OCI-LY1 (cell line): Measurements from ENCODE around the gene KRTAP3-1.
"Not testable (repeated sequence)": the region's sequence is repeated elsewhere in the genome, so short reads cannot be mapped to it uniquely, and the experiment has no call there.

Source experiments
- H2AFZ ChIP-seq: fragments of 200-600 bp; sonication (generic), shearing (Covaris generic); 2 replicates; pipeline ENCODE4 v1.6.0; 2014; ENCODE audit warnings: antibody characterized with exemption, mild to moderate bottlenecking, low read length
- H3F3A ChIP-seq: fragments of 200-600 bp; sonication (generic), shearing (Covaris generic); 2 replicates; pipeline ENCODE4 v1.6.0; 2014; ENCODE audit warnings: mild to moderate bottlenecking, antibody characterized with exemption, low read length, moderate library complexity; ENCODE audit not compliant: insufficient read depth
- H3K27ac ChIP-seq: fragments of 200-600 bp; sonication (generic); 2 replicates; pipeline ENCODE4 v1.5.1; 2014; ENCODE audit warnings: low read length, mixed run types, mild to moderate bottlenecking, low read depth; ENCODE audit not compliant: poor library complexity, severe bottlenecking
- H3K27me3 ChIP-seq: fragments of 200-600 bp; sonication (generic); 2 replicates; pipeline ENCODE4 v1.6.0; 2014; ENCODE audit warnings: antibody characterized with exemption, mild to moderate bottlenecking, low read length, moderate library complexity; ENCODE audit not compliant: insufficient read depth
- H3K36me3 ChIP-seq: fragments of 200-600 bp; sonication (generic); 2 replicates; pipeline ENCODE4 v1.6.1; 2014; ENCODE audit warnings: mild to moderate bottlenecking, antibody characterized with exemption, low read length, moderate library complexity, mixed read lengths; ENCODE audit not compliant: insufficient read depth
- H3K4me1 ChIP-seq: fragments of 200-600 bp; sonication (generic); 2 replicates; pipeline ENCODE4 v1.5.1; 2014; ENCODE audit warnings: mild to moderate bottlenecking, low read length, moderate library complexity; ENCODE audit not compliant: insufficient read depth, severe bottlenecking
- H3K4me2 ChIP-seq: fragments of 200-600 bp; sonication (generic), shearing (Covaris generic); 2 replicates; pipeline ENCODE4 v1.6.1; 2014; ENCODE audit warnings: low read length
- H3K4me3 ChIP-seq: fragments of 200-600 bp; sonication (generic); 2 replicates; pipeline ENCODE4 v1.5.1; 2014; ENCODE audit warnings: low read length, low read depth, mild to moderate bottlenecking, mixed read lengths; ENCODE audit not compliant: poor library complexity, severe bottlenecking
- H3K79me2 ChIP-seq: fragments of 200-600 bp; shearing (Covaris generic); 2 replicates; pipeline ENCODE4 v1.6.1; 2016; ENCODE audit warnings: mixed run types, low read length, mixed read lengths; ENCODE audit not compliant: insufficient read depth
- H3K9ac ChIP-seq: fragments of 200-600 bp; sonication (generic), shearing (Covaris generic); 2 replicates; pipeline ENCODE4 v1.6.1; 2014; ENCODE audit warnings: mild to moderate bottlenecking, low read length, mixed read lengths
- H3K9me2 ChIP-seq: fragments of 200-600 bp; sonication (generic), shearing (Covaris generic); 2 replicates; pipeline ENCODE4 v1.6.1; 2014; ENCODE audit warnings: low read depth, mild to moderate bottlenecking, low read length, mixed read lengths
- H3K9me3 ChIP-seq: fragments of 200-600 bp; shearing (Covaris generic); 2 replicates; pipeline ENCODE4 v1.6.1; 2014; ENCODE audit warnings: low read length, mixed read lengths
- H4K20me1 ChIP-seq: fragments of 200-600 bp; sonication (generic), shearing (Covaris generic); 2 replicates; pipeline ENCODE4 v1.6.0; 2016; ENCODE audit warnings: mild to moderate bottlenecking, low read length; ENCODE audit not compliant: insufficient read depth
- EZH2 ChIP-seq: fragments of 200-600 bp; sonication (generic), shearing (Covaris generic); IDR thresholded peaks from 2 replicates; pipeline ENCODE4 v1.8.0; 2017; ENCODE audit warnings: borderline replicate concordance, mixed run types, mild to moderate bottlenecking, antibody characterized with exemption, low read length, moderate library complexity, mixed read lengths
- TF ChIP-seq, protein P1 (sequence below): fragments of 200-600 bp; sonication (generic), shearing (Covaris generic); IDR thresholded peaks from 2 replicates; pipeline ENCODE4 v1.5.1; 2017; ENCODE audit warnings: mild to moderate bottlenecking, antibody characterized with exemption, low read length, moderate library complexity, mixed read lengths

Gene KRTAP3-1

GRCh38 chr17:41037853-41038350 lies 29.0 kb upstream of the KRTAP3-1 start:
- no peak overlapping the region for H3K4me3 ChIP-seq
- TF ChIP-seq, protein P1, sequence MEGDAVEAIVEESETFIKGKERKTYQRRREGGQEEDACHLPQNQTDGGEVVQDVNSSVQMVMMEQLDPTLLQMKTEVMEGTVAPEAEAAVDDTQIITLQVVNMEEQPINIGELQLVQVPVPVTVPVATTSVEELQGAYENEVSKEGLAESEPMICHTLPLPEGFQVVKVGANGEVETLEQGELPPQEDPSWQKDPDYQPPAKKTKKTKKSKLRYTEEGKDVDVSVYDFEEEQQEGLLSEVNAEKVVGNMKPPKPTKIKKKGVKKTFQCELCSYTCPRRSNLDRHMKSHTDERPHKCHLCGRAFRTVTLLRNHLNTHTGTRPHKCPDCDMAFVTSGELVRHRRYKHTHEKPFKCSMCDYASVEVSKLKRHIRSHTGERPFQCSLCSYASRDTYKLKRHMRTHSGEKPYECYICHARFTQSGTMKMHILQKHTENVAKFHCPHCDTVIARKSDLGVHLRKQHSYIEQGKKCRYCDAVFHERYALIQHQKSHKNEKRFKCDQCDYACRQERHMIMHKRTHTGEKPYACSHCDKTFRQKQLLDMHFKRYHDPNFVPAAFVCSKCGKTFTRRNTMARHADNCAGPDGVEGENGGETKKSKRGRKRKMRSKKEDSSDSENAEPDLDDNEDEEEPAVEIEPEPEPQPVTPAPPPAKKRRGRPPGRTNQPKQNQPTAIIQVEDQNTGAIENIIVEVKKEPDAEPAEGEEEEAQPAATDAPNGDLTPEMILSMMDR: no peak
- TF ChIP-seq EZH2: no peak
- no peaks in the 10 kb centered on the region for H3K27me3 ChIP-seq
- no peaks in the 10 kb centered on the region for H3K9me2 ChIP-seq
- no peaks in the 10 kb centered on the region for H3K36me3 ChIP-seq
- H3K4me2 ChIP-seq: no peak overlapping the region
- no peaks in the 10 kb centered on the region for H3K9me3 ChIP-seq
- H3K4me1 ChIP-seq: no peaks in the 10 kb centered on the region
- no peak overlapping the region for H2AFZ ChIP-seq
- H3K9ac ChIP-seq: no peak overlapping the region
- no peaks in the 10 kb centered on the region for H4K20me1 ChIP-seq
- H3F3A ChIP-seq: no peaks in the 10 kb centered on the region
- no peaks in the 10 kb centered on the region for H3K79me2 ChIP-seq
- no peak overlapping the region for H3K27ac ChIP-seq

DNA sequence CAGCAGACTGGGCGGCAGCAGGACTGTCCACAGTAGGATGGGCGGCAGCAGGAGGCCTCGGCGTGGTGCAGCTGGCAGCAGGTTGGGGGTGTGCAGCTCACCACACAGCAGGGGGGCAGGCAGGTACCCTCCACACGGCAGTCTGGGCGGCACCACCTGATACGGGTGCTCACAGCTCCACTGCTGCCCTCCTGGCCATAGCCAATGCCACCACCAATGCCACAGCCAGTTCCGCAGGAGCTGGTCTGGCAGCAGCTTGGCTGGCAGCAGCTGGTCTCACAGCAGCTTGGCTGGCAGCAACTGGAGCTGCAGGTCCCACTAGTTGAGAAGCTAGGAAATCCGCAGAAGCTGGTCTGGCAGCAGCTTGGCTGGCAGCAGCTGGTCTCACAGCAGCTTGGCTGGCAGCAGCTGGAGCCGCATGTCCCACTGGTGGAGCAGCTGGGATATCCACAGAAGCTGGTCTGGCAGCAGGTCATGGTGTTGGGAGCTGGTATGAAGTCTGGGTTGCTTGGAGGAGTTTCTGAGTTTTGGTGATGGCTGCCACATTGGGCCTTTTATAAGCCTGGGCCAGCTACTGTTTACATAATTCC lies 25.5 kb upstream of the KRTAP3-1 start, which contains the start of gene KRTAP1-3:
Gene KRTAP1-3 (minus strand): TSS at position 529 of the 590 bp plus-strand sequence. CDS start 53 bp downstream, at position 476.
- H4K20me1 ChIP-seq, H3K27me3 ChIP-seq, H3K79me2 ChIP-seq, H3K4me1 ChIP-seq, H3K9ac ChIP-seq, H3K9me3 ChIP-seq, H3K27ac ChIP-seq, H3K36me3 ChIP-seq, H3K9me2 ChIP-seq, H3K4me2 ChIP-seq, H3K4me3 ChIP-seq, H3F3A ChIP-seq, H2AFZ ChIP-seq: not testable (repeated sequence)

- Histone ChIP-seq H3K27me3 (no peaks in the 10 kb centered on the region), H3K9me2 (no peaks in the 10 kb centered on the region), H3K4me2 (no peak within 1 kb of the TSS), H4K20me1 (no peaks in the 10 kb centered on the region), H2AFZ (no peak within 1 kb of the TSS), H3F3A (no peaks in the 10 kb centered on the region), H3K4me3 (no peak within 1 kb of the TSS), H3K36me3 (no peaks in the 10 kb centered on the region), H3K79me2 (no peaks in the 10 kb centered on the region), H3K4me1 (no peaks in the 10 kb centered on the region), H3K9ac (no peak within 1 kb of the TSS), H3K9me3 (no peaks in the 10 kb centered on the region), H3K27ac (no peak within 1 kb of the TSS)
- TF ChIP-seq, protein P1: no peak
- TF ChIP-seq EZH2: no peak
Measured at GRCh38 chr17:41029633-41030245, 20.8 kb upstream of the KRTAP3-1 start, which contains the start of gene KRTAP1-4. TSS of gene KRTAP1-4 (minus strand) at chr17:41030195. CDS start at chr17:41030078, 117 bp downstream.
